HEK293 (cell line): ENCODE measurements around the gene HRC.

Experiments used
- KLF1 ChIP-seq: fragments of 450-650 bp; formaldehyde crosslinking; IDR thresholded peaks from 2 replicates; pipeline ENCODE4 v1.5.1; 2016; ENCODE audit warnings: missing biosample characterization, missing genetic modification characterization
- KLF10 ChIP-seq: fragments of 450-650 bp; IDR thresholded peaks from 2 replicates; pipeline ENCODE4 v1.5.1; 2018; ENCODE audit warnings: missing biosample characterization, mild to moderate bottlenecking, missing genetic modification characterization
- KLF7 ChIP-seq: fragments of 450-650 bp; formaldehyde crosslinking; IDR thresholded peaks from 2 replicates; pipeline ENCODE4 v1.5.1; 2016; ENCODE audit warnings: missing biosample characterization, missing genetic modification characterization, borderline replicate concordance
- MZF1 ChIP-seq: fragments of 450-650 bp; formaldehyde crosslinking; IDR thresholded peaks from 2 replicates; pipeline ENCODE4 v1.5.1; 2017; ENCODE audit warnings: missing biosample characterization, missing genetic modification characterization, borderline replicate concordance
- OSR2 ChIP-seq: fragments of 450-650 bp; formaldehyde crosslinking; IDR thresholded peaks from 2 replicates; pipeline ENCODE4 v1.5.1; 2016; ENCODE audit warnings: missing biosample characterization, missing genetic modification characterization
- SCRT1 ChIP-seq: fragments of 450-650 bp; formaldehyde crosslinking; IDR thresholded peaks from 2 replicates; pipeline ENCODE4 v1.5.1; 2016; ENCODE audit warnings: missing biosample characterization, missing genetic modification characterization, borderline replicate concordance
- SCRT2 ChIP-seq: fragments of 450-650 bp; formaldehyde crosslinking; IDR thresholded peaks from 2 replicates; pipeline ENCODE4 v1.5.1; 2016; ENCODE audit warnings: missing biosample characterization, missing genetic modification characterization
- TCF7L2 ChIP-seq: IDR thresholded peaks from 2 replicates; pipeline ENCODE4 v1.6.1; 2011; ENCODE audit warnings: low read depth, mild to moderate bottlenecking, inconsistent platforms, low read length, moderate library complexity, borderline replicate concordance
- ZBTB26 ChIP-seq: fragments of 450-650 bp; formaldehyde crosslinking; optimal IDR thresholded peaks from 2 replicates; pipeline ENCODE3; 2016; ENCODE audit warnings: missing biosample characterization, mild to moderate bottlenecking, missing genetic modification characterization
- ZBTB48 ChIP-seq: fragments of 450-650 bp; formaldehyde crosslinking; IDR thresholded peaks from 2 replicates; pipeline ENCODE4 v1.5.1; 2016; ENCODE audit warnings: missing biosample characterization, missing genetic modification characterization
- ZFP41 ChIP-seq: fragments of 450-650 bp; formaldehyde crosslinking; IDR thresholded peaks from 2 replicates; pipeline ENCODE4 v1.5.1; 2016; ENCODE audit warnings: missing biosample characterization, missing genetic modification characterization, borderline replicate concordance
- ZIC2 ChIP-seq: fragments of 450-650 bp; formaldehyde crosslinking; IDR thresholded peaks from 2 replicates; pipeline ENCODE4 v1.5.1; 2016; ENCODE audit warnings: missing biosample characterization, missing genetic modification characterization
- ZNF202 ChIP-seq: fragments of 450-650 bp; formaldehyde crosslinking; IDR thresholded peaks from 2 replicates; pipeline ENCODE4 v1.5.1; 2016; ENCODE audit warnings: missing biosample characterization, missing genetic modification characterization, borderline replicate concordance
- ZNF37A ChIP-seq: fragments of 450-650 bp; IDR thresholded peaks from 2 replicates; pipeline ENCODE4 v1.5.1; 2018; ENCODE audit warnings: missing biosample characterization, missing genetic modification characterization
- ZNF433 ChIP-seq: fragments of 450-650 bp; formaldehyde crosslinking; IDR thresholded peaks from 2 replicates; pipeline ENCODE4 v1.5.1; 2016; ENCODE audit warnings: missing biosample characterization, missing genetic modification characterization, low read depth
- ZNF48 ChIP-seq: fragments of 450-650 bp; formaldehyde crosslinking; IDR thresholded peaks from 2 replicates; pipeline ENCODE4 v1.5.1; 2016; ENCODE audit warnings: missing biosample characterization, missing genetic modification characterization
- ZNF521 ChIP-seq: fragments of 450-650 bp; formaldehyde crosslinking; IDR thresholded peaks from 2 replicates; pipeline ENCODE4 v1.5.1; 2017; ENCODE audit warnings: missing biosample characterization, mild to moderate bottlenecking, missing genetic modification characterization
- ZNF529 ChIP-seq: fragments of 450-650 bp; formaldehyde crosslinking; IDR thresholded peaks from 2 replicates; pipeline ENCODE4 v1.5.1; 2017; ENCODE audit warnings: missing genetic modification characterization, missing biosample characterization; ENCODE audit not compliant: insufficient replicate concordance
- ZNF624 ChIP-seq: fragments of 450-650 bp; formaldehyde crosslinking; IDR thresholded peaks from 2 replicates; pipeline ENCODE4 v1.5.1; 2017; ENCODE audit warnings: missing biosample characterization, missing genetic modification characterization
- ZNF658 ChIP-seq: fragments of 450-650 bp; formaldehyde crosslinking; IDR thresholded peaks from 2 replicates; pipeline ENCODE4; 2016; ENCODE audit warnings: missing biosample characterization, missing genetic modification characterization
- ZNF830 ChIP-seq: fragments of 450-650 bp; IDR thresholded peaks from 2 replicates; pipeline ENCODE4 v1.5.0; 2018; ENCODE audit warnings: missing biosample characterization, missing genetic modification characterization, low read depth, mild to moderate bottlenecking, moderate library complexity
- TF ChIP-seq, protein P1 (sequence below): fragments of 450-650 bp; formaldehyde crosslinking; IDR thresholded peaks from 2 replicates; pipeline ENCODE4 v1.5.1; 2017; ENCODE audit warnings: missing biosample characterization, mild to moderate bottlenecking, missing genetic modification characterization, moderate library complexity
- TF ChIP-seq, protein P2 (sequence below): fragments of 450-650 bp; formaldehyde crosslinking; IDR thresholded peaks from 2 replicates; pipeline ENCODE4 v1.5.1; 2016; ENCODE audit warnings: missing biosample characterization, missing genetic modification characterization, borderline replicate concordance
- TF ChIP-seq, protein P3 (sequence below): fragments of 450-650 bp; formaldehyde crosslinking; IDR thresholded peaks from 2 replicates; pipeline ENCODE4 v1.5.1; 2017; ENCODE audit warnings: missing biosample characterization, missing genetic modification characterization
- TF ChIP-seq, protein P4 (sequence below): fragments of 450-650 bp; formaldehyde crosslinking; IDR thresholded peaks from 2 replicates; pipeline ENCODE4 v1.5.1; 2016; ENCODE audit warnings: missing biosample characterization, missing genetic modification characterization

Gene HRC

DNA sequence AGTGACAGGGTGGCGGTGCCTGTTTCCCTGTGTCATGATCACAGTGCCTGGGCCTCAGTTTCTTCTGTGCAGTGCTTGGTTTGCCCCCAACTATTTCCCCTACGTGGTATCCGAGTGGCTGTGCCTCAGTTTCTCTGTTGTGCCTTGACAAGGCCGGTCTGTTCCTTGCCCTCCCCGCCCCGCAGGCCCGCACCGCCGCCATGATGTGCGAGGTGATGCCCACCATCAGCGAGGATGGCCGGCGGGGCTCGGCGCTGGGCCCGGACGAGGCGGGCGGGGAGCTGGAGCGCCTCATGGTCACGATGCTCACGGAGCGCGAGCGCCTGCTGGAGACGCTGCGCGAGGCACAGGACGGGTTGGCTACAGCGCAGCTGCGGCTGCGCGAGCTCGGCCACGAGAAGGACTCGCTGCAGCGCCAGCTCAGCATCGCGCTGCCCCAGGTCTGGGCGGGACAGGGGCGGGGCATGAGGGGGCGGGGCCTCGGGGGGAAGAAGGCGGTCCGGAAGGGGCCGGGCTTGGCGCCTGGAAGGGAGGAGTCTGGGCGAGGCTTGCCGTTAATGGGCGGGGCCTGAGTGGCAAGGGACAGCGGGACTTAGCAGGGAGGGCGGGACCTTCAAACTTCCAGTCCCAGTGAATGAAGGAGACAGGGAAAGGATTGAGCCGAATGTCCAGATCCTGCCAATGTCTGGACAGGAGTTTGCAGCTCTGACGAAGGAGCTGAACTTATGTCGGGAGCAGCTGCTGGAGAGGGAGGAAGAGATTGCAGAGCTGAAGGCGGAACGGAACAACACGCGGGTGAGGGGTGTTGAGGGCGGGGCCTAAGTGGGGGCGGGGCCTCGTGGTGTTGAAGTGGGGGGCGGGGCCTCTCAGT lies 27.3 kb downstream of the HRC start (continued):
- TF ChIP-seq, protein P1, sequence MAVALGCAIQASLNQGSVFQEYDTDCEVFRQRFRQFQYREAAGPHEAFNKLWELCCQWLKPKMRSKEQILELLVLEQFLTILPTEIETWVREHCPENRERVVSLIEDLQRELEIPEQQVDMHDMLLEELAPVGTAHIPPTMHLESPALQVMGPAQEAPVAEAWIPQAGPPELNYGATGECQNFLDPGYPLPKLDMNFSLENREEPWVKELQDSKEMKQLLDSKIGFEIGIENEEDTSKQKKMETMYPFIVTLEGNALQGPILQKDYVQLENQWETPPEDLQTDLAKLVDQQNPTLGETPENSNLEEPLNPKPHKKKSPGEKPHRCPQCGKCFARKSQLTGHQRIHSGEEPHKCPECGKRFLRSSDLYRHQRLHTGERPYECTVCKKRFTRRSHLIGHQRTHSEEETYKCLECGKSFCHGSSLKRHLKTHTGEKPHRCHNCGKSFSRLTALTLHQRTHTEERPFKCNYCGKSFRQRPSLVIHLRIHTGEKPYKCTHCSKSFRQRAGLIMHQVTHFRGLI (tag by site-specific recombination), result peak; percentile 57; the same call in 1 of the 2 replicates
- TF ChIP-seq, protein P2, sequence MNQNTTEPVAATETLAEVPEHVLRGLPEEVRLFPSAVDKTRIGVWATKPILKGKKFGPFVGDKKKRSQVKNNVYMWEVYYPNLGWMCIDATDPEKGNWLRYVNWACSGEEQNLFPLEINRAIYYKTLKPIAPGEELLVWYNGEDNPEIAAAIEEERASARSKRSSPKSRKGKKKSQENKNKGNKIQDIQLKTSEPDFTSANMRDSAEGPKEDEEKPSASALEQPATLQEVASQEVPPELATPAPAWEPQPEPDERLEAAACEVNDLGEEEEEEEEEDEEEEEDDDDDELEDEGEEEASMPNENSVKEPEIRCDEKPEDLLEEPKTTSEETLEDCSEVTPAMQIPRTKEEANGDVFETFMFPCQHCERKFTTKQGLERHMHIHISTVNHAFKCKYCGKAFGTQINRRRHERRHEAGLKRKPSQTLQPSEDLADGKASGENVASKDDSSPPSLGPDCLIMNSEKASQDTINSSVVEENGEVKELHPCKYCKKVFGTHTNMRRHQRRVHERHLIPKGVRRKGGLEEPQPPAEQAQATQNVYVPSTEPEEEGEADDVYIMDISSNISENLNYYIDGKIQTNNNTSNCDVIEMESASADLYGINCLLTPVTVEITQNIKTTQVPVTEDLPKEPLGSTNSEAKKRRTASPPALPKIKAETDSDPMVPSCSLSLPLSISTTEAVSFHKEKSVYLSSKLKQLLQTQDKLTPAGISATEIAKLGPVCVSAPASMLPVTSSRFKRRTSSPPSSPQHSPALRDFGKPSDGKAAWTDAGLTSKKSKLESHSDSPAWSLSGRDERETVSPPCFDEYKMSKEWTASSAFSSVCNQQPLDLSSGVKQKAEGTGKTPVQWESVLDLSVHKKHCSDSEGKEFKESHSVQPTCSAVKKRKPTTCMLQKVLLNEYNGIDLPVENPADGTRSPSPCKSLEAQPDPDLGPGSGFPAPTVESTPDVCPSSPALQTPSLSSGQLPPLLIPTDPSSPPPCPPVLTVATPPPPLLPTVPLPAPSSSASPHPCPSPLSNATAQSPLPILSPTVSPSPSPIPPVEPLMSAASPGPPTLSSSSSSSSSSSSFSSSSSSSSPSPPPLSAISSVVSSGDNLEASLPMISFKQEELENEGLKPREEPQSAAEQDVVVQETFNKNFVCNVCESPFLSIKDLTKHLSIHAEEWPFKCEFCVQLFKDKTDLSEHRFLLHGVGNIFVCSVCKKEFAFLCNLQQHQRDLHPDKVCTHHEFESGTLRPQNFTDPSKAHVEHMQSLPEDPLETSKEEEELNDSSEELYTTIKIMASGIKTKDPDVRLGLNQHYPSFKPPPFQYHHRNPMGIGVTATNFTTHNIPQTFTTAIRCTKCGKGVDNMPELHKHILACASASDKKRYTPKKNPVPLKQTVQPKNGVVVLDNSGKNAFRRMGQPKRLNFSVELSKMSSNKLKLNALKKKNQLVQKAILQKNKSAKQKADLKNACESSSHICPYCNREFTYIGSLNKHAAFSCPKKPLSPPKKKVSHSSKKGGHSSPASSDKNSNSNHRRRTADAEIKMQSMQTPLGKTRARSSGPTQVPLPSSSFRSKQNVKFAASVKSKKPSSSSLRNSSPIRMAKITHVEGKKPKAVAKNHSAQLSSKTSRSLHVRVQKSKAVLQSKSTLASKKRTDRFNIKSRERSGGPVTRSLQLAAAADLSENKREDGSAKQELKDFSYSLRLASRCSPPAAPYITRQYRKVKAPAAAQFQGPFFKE (tag by site-specific recombination), result no peak
- TF ChIP-seq ZNF48 (tag by site-specific recombination), result no peak
- TF ChIP-seq SCRT1 (tag by site-specific recombination), result no peak
- no peak for TF ChIP-seq KLF7 (tag by site-specific recombination)
- no peak for TF ChIP-seq SCRT2
- no peak for TF ChIP-seq ZNF433 (tag by site-specific recombination)
- TF ChIP-seq ZNF658 (tag by site-specific recombination), result no peak
- TF ChIP-seq ZFP41, result no peak
- TF ChIP-seq ZNF529, result no peak
- TF ChIP-seq KLF1 (tag by site-specific recombination), result peak; percentile 33
- no peak for TF ChIP-seq KLF10
- no peak for TF ChIP-seq OSR2 (tag by site-specific recombination)
- TF ChIP-seq, protein P3, sequence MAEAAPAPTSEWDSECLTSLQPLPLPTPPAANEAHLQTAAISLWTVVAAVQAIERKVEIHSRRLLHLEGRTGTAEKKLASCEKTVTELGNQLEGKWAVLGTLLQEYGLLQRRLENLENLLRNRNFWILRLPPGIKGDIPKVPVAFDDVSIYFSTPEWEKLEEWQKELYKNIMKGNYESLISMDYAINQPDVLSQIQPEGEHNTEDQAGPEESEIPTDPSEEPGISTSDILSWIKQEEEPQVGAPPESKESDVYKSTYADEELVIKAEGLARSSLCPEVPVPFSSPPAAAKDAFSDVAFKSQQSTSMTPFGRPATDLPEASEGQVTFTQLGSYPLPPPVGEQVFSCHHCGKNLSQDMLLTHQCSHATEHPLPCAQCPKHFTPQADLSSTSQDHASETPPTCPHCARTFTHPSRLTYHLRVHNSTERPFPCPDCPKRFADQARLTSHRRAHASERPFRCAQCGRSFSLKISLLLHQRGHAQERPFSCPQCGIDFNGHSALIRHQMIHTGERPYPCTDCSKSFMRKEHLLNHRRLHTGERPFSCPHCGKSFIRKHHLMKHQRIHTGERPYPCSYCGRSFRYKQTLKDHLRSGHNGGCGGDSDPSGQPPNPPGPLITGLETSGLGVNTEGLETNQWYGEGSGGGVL (tag by site-specific recombination), result no peak
- TF ChIP-seq MZF1, result no peak
- TF ChIP-seq ZNF624 (tag by site-specific recombination), result no peak
- TF ChIP-seq ZNF202 (tag by site-specific recombination), result no peak
- peak; percentile 85 for TF ChIP-seq ZBTB26 (tag by site-specific recombination)
- TF ChIP-seq ZBTB48 (tag by site-specific recombination), result no peak
- no peak for TF ChIP-seq ZNF830 (tag by site-specific recombination)
- no peak for TF ChIP-seq ZNF521 (tag by site-specific recombination)
- TF ChIP-seq, protein P4, sequence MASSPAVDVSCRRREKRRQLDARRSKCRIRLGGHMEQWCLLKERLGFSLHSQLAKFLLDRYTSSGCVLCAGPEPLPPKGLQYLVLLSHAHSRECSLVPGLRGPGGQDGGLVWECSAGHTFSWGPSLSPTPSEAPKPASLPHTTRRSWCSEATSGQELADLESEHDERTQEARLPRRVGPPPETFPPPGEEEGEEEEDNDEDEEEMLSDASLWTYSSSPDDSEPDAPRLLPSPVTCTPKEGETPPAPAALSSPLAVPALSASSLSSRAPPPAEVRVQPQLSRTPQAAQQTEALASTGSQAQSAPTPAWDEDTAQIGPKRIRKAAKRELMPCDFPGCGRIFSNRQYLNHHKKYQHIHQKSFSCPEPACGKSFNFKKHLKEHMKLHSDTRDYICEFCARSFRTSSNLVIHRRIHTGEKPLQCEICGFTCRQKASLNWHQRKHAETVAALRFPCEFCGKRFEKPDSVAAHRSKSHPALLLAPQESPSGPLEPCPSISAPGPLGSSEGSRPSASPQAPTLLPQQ (tag by site-specific recombination), result peak; percentile 90
- TF ChIP-seq ZIC2 (tag by site-specific recombination), result no peak
- no peak for TF ChIP-seq TCF7L2
- TF ChIP-seq ZNF37A (tag by site-specific recombination), result no peak
